K562 (cell line): ENCODE results near the gene ITGAD.

Experiments used
- EZH2 ChIP-seq: IDR thresholded peaks from 2 replicates; pipeline ENCODE4 v1.6.1; 2012; ENCODE audit warnings: low read depth, mild to moderate bottlenecking, inconsistent platforms, low read length, borderline replicate concordance
- MED1 ChIP-seq: sonication (generic); formaldehyde crosslinking; IDR thresholded peaks from 2 replicates; pipeline ENCODE4 v1.8.1; 2023; ENCODE audit warnings: missing genetic modification reagents, borderline replicate concordance
- XRCC4 ChIP-seq: IDR thresholded peaks from one replicate; pipeline ENCODE4 v1.6.1; 2011; ENCODE audit not compliant: insufficient read depth, insufficient read length; ENCODE audit errors: extremely low read depth
- TF ChIP-seq, protein P1 (sequence below), 3 experiments: IDR thresholded peaks in 2 of 3; conservative IDR thresholded peaks in 1 of 3; 2 replicates each; pipeline ENCODE4 v1.5.1; 2011 to 2012; ENCODE audit warnings: low read length in 3 of 3, mild to moderate bottlenecking in 3 of 3, control low read depth in 2 of 3, improper control_type of control experiment in 1 of 3, inconsistent platforms in 1 of 3, low read depth in 1 of 3, mixed read lengths in 1 of 3, moderate library complexity in 1 of 3; ENCODE audit not compliant: insufficient read depth in 2 of 3

DNA sequence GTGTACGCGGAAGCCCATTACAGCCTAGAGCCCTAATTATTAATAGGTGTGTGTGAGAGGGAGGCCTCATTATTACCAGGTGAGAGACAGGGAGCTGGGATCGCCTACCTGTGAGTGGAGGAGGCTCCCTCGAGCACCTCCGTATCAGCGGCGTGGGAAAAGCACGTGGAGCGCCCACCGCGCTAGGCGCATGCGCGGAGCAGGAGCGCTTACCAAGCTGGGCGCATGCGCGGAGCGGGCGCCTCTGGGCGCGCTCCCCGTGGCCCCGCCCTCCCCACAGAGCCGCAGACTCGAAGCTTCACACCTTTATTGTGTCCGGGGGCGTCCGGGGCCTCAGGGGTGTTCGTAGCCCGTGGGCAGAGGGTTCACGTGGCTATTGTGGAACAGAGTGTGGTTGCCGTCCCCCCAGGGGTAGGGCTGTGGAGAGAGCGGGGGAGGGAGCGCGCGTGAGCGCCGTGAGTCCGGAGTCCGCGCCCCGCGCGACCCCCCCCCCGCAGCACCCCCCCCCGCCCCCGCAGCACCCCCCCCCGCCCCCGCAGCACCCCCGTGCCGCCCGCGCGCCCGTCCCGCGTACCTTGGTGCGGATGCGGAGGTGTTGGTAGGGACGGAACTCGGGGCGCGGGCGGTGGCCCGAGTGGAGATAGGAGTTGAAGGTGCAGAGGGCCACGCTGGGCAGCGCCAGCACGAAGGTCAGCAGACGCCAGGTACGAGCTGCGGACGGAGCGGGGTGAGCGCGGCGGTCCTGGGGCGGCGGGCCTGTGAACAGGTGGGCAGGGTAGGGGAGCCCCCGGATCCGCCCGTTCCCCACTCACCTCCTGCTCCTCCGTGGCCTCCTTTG, 34.5 kb downstream of the ITGAD start:
- no peak for TF ChIP-seq MED1
- no peak for TF ChIP-seq XRCC4
- TF ChIP-seq, protein P1, sequence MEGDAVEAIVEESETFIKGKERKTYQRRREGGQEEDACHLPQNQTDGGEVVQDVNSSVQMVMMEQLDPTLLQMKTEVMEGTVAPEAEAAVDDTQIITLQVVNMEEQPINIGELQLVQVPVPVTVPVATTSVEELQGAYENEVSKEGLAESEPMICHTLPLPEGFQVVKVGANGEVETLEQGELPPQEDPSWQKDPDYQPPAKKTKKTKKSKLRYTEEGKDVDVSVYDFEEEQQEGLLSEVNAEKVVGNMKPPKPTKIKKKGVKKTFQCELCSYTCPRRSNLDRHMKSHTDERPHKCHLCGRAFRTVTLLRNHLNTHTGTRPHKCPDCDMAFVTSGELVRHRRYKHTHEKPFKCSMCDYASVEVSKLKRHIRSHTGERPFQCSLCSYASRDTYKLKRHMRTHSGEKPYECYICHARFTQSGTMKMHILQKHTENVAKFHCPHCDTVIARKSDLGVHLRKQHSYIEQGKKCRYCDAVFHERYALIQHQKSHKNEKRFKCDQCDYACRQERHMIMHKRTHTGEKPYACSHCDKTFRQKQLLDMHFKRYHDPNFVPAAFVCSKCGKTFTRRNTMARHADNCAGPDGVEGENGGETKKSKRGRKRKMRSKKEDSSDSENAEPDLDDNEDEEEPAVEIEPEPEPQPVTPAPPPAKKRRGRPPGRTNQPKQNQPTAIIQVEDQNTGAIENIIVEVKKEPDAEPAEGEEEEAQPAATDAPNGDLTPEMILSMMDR (IDR thresholded peaks at IDR 0.05 in 2 of 3, conservative IDR thresholded peaks at IDR 0.05 in 1 of 3; ENCODE audit: insufficient read depth in 2 of 3, low read depth in 1 of 3, low read length in 3 of 3): no peak
- no peak for TF ChIP-seq EZH2
